Right hindlimb (tissue), 1 donor: Measurements from ENCODE around the gene XPNPEP2.
"Not testable (repeated sequence)": the region's sequence is repeated elsewhere in the genome, so short reads cannot be mapped to it uniquely, and the experiment has no call there.

Experiments used
- DNase-seq: peaks from one replicate; pipeline ENCODE4 v3.0.0-alpha.2; 2018

XPNPEP2 gene

DNA sequence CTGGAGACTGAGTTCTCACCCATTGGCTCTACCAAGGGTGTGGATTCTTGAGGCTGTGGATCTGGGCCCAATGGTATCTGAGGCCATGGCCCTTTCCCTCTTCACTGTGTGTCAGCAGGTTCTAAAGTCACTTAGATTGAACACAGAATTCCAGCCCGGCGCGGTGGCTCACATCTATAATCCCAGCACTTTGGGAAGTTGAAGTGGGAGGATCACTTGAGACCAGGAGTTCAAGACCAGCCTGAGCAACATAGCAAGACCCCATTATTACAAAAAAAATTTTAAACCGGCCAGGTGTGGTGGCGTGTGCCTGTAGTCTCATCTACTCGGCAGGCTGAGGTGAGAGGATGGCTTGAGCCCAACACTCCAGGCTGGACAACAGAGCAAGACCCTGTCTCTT lies 18.0 kb upstream of the XPNPEP2 start:
- DNase-seq = no peak

DNA sequence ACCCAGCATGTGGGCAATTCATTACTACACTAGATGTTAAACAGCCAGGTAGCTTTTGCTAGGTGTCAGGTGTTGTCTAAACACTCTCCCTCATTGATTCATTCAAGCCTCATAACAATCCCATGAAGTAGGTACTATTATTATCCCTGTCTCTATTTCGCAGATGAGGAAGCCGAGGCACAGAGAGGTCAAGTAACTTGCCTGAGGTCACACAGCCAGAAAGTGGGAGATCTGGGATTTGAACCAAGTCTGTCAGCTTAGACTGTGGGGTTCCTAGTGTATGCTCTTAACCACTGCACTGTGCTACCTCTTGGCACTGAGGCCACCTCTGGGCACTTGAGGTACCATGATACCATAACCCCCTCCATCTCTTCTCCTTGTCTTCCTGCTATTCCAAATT lies 17.4 kb upstream of the XPNPEP2 start:
- DNase-seq = no peak

DNA sequence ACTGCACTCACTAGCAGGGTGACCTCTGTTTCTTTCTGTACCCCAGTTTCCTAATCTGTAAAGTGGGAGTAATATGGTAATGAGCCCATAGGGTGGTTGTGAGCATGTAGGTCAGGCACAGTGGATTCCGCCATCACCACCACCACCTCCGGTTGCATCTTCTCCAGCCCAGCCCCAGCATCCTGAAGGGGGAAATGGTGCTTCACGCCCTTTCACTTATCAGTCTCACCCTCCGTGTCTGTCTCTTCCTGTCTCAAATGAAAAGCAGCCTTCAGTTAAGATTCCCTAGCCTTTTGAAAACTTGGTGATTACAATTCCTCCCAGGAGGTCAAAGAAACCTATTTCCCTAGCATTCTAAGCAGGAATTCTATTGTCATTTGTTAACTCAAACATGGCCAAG lies 16.9 kb upstream of the XPNPEP2 start:
- no peak for DNase-seq

DNA sequence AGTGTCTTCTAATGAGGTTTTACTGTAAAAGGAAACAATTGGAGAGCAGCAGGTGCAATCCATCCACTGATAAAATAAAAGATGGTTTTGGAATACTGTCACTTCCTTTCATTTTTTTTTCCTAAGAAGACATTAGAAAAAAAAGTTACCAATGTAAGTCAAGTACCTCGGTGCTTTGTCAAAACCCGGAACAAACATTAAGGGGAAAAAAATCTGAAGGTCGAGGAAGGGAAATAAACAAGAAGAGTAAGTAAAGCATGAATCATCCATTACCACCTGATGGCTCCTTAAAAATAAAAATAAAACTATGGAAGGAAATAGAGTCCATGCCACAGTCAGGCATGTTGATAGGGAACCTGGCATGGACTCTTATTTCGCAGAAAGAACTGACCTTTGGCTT lies 15.3 kb upstream of the XPNPEP2 start:
- no peak for DNase-seq

DNA sequence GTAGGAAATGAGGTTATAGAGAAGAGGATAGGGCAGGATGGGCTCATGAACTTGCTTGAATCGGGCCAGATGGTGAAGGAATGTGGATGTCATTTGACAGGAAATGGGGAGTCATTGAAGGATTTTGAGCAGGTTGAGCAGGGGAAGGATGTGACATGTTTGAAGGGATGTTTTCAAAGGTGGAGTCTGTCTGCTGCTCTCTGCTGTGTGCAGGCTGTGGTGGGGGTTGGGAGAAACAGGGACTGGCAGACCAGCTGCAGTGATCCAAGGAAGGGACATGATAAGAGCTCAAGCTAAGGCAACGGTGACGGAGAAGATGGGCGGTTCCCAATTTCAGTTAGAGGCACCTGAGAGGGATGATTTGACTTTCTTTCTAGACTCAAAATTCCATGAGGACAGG lies 14.0 kb upstream of the XPNPEP2 start:
- no peak for DNase-seq

DNA sequence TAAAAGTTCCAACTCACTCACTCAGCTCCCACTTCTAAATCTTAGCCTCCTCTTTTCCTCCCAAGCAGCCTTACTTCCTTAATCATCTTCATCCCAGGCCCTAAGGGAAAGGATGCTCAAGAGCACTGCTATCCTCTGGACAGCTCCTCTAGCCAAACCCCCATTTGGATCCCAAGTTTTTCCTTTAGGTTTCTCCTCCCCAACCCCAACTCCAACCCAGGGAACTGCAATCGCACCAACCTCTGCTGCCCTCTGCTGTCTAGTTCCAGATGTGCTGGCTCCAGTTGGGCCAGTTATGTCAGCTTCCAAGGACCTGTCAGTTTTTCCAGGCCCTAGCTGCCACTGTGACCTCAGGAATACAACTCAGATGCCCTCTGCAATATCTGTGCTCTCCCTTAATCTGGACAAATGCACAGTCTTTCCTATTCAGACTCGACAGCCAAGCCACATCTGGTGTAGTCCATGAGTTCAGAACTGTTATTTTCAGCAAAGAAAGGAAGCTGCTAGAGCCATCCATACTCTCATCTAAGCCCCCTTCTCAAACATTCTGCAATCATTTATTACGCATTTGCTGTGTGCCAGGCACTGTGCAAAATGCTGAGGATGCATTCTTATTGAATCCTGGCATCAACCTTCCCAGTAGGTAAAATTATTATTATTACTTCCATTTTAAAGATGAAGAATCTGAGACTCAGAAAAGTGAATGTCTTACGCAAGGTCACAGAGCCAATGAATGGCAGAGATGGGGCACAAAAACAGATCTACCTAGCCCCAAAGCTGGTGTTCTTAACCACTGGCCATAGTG lies 12.3 kb upstream of the XPNPEP2 start:
- DNase-seq = peak; percentile 69

DNA sequence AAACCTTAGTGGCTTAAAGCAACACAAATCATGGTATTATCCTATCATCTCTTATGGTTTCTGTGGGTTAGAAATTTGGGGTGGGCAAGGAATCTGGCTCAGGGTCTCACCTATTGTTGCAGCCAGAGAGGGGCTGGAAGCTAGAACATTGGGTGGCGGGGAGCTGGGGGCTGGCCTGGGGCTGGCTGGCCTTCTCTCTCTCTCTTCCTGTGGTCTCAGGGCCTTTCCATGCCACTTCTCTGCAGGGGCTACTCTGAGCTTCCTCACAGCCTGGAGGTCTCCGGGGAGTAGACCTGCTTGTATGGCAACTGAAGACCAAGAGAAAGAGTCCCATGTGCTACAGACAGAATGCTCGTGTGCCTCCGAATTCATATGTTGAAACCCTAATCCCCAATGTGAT lies 10.7 kb upstream of the XPNPEP2 start:
- DNase-seq = no peak

DNA sequence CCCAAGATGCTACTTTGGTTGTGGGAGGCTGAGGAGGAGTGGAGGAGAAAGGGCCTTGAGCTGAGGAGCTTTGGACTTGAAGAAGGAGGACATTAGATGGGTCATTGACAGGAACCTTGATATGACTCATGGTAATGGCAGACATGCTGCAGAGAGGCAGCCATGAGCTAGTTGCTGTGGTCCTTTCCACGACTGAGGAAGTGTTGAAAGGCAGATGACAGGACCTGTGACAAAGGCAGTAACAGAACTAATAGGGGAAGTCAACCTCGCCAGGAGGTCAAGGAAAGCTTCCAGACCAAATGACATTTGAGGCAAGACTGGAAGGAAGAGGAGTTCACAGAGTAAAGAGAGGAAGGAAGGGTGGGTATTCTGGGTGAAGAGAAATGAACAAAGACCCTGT lies 7.6 kb upstream of the XPNPEP2 start:
- no peak for DNase-seq

DNA sequence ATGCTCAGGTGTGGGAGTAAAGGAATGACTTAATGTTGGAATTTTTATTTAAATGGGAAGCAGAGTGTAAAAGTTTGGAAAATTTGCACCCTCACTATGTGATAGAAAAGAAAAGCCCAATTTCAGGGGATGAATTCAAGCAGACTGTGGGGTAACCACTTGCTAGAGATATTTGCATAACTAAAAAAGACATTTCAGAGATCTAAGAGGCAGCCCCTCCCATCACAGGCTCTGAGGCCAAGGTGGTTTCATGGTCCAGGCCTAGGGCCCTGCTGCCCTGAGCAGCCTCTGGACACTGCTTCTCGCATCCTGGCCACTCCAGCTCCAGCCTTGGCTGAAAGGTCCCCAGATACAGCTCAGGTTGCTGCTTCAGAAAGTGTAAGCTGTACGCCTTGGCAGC lies 5.9 kb upstream of the XPNPEP2 start:
- no peak for DNase-seq

DNA sequence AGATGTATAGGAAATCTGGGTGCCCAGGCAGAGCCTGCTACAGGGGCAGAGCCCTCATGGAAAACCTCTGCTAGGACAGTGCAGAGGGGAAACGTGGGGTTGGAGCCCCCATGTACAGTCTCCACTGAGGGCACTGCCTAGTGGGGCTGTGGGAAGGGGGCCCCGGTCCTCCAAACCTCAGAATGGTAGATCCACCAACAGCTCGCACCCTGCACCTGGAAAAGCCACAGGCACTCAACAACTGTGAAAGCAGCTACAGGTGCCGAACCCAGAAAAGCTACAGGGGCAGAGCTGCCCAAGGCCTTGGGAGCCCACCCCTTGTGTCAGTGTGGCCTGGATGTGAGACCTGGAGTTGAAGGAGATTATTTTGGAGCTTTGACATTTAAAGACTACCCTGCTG lies 5.4 kb upstream of the XPNPEP2 start:
- no peak for DNase-seq

DNA sequence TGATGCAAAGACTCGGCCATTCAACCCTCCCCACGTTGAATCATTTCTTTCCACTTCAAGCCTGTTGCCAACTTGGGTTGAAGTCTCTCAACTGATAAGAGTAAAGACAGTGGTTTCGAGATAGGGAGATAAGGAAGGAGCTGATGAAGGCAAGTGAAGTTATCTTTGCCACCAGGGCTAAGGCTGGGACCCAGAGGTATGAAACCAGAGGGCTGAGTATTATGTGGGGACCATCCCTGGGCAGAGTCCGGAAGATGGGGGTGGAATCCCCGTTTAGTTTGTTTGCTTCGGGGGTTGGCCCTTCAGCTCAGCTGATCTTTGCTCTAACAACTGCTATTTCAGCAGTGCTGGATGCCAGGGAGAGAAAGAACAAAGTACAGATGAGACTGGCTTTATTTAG lies 2.3 kb upstream of the XPNPEP2 start:
- no peak for DNase-seq

DNA sequence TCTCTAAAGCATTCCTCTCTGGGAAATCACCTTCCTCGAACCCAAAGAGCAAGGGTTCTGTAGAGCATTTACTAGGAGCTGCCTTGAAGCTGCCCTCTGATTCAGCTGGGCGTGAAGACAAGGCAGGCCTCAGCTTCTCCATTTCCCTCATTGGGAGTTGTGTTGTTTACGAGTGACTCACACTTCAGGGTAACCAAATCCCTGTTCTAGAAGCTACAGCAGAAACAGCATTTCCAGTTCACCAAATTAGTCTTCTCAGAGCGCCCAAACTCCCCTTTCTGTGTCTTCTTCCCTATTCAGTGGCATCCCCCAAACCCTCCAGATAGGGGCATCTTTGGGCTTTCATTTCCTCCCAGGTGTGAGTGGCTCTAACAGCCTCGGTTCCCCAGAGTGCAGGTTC lies 863 bp upstream of the XPNPEP2 start:
- DNase-seq = no peak

DNA sequence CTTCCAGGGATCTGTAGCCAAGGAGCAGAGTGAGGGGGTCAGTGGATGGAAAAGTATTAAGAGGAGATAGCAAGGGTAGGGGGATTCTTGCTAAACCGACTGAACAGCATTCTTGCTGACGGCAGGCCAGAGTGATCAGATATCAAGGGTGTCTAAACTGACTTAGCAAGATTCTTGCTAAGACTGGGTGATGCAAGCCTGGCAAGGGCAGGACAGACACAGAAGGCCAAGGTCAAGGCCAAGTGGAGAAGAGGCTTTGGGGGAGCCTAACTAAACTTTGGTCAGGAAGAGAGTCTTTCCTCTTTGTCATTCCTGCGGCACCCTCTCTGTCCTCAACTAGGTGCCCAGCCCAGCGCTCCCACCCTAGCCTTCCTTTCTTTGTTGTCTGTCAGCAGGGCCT lies 799 bp downstream of the XPNPEP2 start:
- DNase-seq = no peak

DNA sequence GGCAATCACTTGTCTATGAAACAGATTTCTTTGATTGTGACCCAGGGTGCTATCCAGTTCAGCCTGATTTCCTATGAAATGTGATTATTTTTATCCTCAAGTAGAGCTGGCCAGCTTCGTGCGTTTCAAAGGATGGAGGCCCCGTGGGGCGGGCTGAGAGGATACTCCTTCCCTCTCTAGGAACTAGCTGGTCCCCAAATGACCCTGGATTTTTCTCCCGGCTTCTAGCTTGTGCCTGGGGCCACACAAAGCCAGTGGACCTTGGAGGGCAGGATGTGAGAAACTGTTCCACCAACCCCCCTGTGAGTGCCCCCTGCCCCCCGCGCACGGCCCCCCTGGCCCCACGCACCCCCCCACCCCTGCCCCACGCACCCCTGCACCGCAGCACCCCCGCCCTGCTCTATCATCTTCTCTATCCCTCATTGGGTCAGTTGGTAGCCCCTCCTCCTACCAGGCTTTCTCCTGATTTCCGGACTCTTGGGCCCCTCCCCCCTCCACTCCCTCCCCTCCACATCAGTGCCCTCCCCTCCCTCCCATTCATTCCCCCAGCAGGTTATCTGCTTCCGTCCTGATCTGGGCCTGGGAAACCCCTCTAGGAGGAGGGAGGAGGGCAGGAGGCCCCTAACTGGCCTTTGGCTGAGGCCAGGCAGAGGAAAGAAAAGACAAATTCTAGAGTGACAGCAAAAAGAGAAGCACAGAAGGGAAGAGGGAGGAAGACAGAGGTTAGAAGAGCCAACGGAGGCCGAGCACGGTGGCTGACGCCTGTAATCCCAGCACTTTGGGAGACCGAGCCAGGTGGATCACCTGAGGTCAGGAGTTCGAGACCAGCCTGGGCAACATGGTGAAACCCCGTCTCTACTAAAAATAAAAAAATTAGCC lies 3.3 kb downstream of the XPNPEP2 start:
- DNase-seq = no peak

DNA sequence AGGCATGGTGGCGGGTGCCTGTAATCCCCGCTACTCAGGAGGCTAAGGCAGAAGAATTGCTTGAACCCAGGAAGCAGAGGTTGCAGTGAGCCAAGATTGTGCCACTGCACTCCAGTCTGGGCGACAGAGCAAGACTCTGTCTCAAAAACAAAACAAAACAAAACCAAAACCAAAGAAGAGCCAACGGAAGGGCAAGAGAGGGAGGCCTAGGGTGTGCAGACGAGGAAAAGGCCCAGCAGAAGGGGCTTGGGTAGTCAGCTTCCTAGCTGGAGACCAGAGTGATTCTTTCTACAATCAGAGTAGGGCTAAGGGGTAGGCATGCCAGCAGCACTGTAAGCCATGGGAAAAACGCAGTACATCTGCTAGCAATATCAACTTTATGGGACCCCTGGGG lies 4.0 kb downstream of the XPNPEP2 start:
- not testable (repeated sequence) for DNase-seq

DNA sequence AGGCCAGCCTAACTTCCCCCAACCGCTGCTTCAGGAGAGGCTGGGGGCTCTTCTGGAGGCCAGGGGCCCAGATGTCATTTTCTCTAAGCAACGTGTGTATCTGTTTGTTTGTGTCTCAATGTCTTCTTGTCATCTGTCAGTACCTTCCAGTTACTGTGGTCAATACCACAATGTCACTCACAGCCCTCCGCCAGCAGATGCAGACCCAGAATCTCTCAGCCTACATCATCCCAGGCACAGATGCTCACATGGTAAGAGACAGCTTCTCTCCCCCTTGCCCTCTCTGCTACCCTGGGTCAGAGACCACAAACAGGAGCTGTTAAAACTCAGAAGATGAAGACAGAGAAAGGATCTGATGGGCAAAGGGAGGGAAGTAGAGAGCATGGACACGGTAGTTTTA lies 5.0 kb downstream of the XPNPEP2 start:
- DNase-seq = no peak

DNA sequence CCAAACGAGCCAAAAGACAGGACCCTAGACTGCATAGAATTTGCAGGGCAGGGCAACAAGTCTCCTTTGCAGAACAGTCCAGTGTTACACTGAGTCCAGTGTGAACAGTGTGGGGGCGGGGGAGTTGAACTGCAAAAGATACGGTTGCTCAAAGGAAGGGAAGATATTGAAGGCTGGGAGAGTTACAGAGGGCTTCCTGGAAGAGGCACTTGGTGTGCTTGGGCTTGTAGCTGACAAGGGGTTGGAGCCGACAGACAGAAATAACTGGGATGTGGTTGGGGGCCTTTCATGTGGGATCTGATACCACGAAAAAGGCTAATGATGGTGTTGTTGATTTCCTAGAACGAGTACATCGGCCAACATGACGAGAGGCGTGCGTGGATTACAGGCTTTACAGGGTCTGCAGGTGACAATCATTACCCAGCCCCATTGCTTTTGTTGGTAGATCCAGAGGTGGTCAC lies 6.1 kb downstream of the XPNPEP2 start:
- DNase-seq = no peak

DNA sequence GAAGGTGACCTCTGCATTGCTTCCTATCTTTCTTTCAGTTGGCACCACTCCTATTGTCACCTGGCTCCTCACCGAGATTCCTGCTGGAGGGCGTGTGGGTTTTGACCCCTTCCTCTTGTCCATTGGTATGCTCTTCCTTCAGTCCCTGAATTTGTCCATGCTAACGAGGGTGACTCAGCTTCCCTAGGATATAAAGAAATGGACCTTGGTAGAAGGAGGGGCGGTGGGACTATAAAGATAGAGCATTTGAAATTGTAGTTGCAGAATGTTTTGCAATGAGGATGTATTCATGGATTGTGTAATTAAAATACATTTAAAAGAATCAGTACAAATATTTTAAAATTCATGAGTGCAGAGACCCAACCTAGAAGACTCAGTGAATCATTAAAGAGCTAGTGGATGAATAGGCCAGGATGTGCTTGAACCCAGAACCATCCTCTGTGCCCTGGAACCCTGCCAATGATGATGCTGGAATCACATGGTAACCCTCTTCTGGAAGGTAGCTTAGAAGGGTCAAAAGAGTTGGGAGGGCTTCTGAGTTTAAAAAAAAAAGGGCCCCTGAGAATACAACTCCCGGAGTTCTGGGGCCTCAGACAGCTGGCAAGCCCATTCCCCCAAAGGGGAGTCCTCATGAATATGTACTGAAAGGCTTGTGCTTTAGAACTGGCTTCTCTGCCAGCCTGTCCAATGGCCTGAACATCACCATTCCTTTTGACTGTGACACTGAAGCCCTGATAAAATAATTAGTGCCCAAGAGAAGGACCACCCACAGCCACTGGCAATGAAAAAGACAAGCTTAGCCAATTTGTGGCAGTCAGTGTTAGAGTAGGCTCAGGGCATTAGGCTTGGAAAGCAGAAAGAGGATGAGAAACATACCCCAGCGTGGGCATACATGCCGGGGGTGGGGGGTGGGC lies 8.0 kb downstream of the XPNPEP2 start:
- no peak for DNase-seq

DNA sequence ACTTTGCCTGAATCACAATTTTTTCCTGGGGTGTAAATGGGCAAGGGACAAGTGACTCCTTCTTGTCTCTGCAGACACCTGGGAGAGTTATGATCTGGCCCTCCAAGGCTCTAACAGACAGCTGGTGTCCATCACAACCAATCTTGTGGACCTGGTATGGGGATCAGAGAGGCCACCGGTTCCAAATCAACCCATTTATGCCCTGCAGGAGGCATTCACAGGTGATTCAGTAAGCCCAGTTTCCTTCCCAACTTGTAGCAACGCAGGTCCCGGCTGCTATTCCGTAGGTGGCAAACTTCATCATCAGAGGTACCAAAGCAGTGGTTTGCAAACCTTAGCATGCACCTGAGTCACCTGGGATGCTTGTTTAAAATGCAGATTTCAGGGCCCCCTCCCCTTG lies 8.8 kb downstream of the XPNPEP2 start:
- no peak for DNase-seq

DNA sequence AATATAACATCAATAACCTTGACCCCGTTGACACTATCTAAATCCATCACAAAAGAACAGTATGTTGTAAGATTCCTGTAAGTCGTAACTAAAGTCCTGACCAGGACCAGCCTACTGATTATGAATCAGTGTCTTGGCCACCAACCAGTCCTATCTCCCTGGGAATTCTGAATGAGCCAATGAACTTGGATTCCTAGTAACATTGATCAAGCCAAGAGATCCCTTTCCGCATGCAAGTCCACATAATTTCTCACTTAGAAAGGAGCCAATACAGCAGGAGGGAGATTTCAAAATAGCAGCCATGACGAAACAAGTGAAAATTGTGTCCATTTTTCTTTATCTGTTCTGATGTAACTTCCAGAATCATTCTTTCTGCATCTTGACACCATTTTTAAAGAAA lies 9.5 kb downstream of the XPNPEP2 start:
- peak; percentile 50 for DNase-seq

DNA sequence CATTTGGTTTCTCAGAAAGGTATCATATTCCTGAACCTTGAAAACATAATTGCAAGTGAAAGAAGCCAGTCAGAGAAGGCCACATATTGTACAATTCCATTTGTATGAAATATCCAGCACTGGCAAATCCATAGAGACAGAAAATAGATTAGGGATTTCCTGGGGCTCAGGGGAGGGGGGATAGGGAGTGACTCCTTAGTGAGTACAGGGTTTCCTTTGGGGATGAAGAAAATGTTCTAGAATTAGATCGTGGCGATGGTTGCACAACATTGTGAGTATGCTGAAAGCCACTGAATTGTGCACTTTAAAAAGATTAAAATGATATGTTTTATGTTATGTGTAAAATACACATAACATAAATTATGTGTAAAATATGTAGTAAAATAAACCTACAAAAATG lies 10.3 kb downstream of the XPNPEP2 start:
- DNase-seq = no peak

DNA sequence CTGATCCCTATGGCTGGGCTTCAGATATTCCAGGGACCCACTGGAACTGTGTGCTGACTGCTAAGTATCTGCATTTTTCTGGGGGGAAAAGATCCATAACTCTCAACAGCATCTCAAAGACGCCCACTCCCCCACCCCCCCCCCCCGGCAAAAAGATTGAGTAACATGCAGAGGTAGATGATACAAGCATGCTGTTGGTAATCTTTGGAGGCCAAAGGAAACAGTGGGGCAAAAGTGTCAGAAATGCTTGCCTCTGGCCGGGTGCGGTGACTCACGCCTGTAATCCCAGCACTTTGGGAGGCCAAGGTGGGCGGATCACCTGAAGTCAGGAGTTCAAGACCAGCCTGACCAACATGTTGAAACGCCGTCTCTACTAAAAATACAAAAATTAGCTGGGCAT lies 12.2 kb downstream of the XPNPEP2 start:
- no peak for DNase-seq
